Measurements from ENCODE around the gene ZNF681.

GRCh38 chr19:23774106-23774505, 15.4 kb upstream of the ZNF681 start:
- TF ChIP-seq ZNF274 (IDR thresholded peaks at IDR 0.05; ENCODE audit: low read depth, low read length), result no peak
- TF ChIP-seq YY1 (IDR thresholded peaks at IDR 0.05; ENCODE audit: insufficient read depth, insufficient read length), result no peak
- TF ChIP-seq SUZ12 (IDR thresholded peaks at IDR 0.05; ENCODE audit: extremely low read depth, insufficient read depth, insufficient read length), result no peak

Data from NT2/D1 (cell line).